ENCODE data around the gene CAPN2.

- TF ChIP-seq CTCF (IDR thresholded peaks at IDR 0.05) (peak in 4 of 6 experiments; percentile 48 to 80 (median 78)), POLR2A (IDR thresholded peaks at IDR 0.05) (no peak)
Measured at GRCh38 chr1:223683586-223684487, 28.5 kb upstream of the CAPN2 start.

Data from Peyer's patch (tissue), 4 donors.